Measurements from ENCODE around the gene SESTD1. TPM values are rescaled to one million over a fixed set of nuclear protein-coding genes. Genes with fewer than 3 reads are reported as not detected.

SESTD1 gene
- total and polyA plus RNA-seq, 2 of the 8 experiments (the other 6 are each of a cell fraction or from before 2014, with no cell fraction given) = 5.2 to 49.6 TPM

DNA sequence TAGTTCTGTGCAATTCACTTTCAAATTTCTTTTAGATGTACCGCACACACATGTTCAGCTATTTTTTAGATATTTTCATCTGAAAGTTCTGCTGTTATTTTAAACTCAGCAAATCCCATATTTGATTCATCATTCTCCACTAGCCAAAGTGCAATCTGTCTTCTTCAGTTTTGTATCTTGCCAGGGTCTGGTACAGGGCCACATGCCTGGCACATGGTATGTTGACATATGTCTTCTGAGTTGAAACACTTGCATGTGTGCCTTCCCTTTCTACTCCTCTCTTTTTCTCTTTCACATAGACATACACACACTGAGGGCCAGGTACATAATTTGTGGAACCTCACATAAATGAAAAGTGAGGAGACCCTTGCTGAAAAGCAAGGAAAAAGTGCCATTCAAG lies 25.7 kb upstream of the SESTD1 start:
- Histone ChIP-seq H2AK5ac (ENCODE audit: low read depth, low read length) (no peak overlapping the region), H3K18ac (ENCODE audit: extremely low read depth, low read length) (no peak overlapping the region), H2BK120ac (replicated peaks; ENCODE audit: low read depth, low read length) (no peak overlapping the region), H3K23me2 (ENCODE audit: low read depth, low read length) (no peaks in the 10 kb centered on the region), H2BK15ac (ENCODE audit: low read length) (no peak overlapping the region), H2BK5ac (ENCODE audit: low read depth, low read length) (no peak overlapping the region), H2BK12ac (ENCODE audit: low read depth, low read length) (no peak overlapping the region), H4K91ac (replicated peaks; ENCODE audit: insufficient read length, low read length) (no peak overlapping the region), H2BK20ac (ENCODE audit: low read length) (no peak overlapping the region), H3K27ac (ENCODE audit: low read depth, low read length) (no peak overlapping the region), H3K4me3 (ENCODE audit: extremely low read depth in 1 of 4, insufficient read depth in 2 of 4, low read depth in 3 of 4, low read length in 4 of 4) (no peak overlapping the region), H3K36me3 (ENCODE audit: control insufficient read depth in 2 of 4, insufficient read depth in 4 of 4, low read length in 3 of 4) (no peaks in the 10 kb centered on the region), H4K20me1 (replicated peaks in 1 of 2; ENCODE audit: control insufficient read depth in 1 of 2, insufficient read depth in 2 of 2, low read length in 2 of 2) (no peaks in the 10 kb centered on the region), H3K4ac (replicated peaks; ENCODE audit: insufficient read length, low read depth, low read length) (no peak overlapping the region), H3K79me2 (ENCODE audit: control insufficient read depth in 1 of 2, insufficient read depth in 2 of 2, low read length in 2 of 2) (no peaks in the 10 kb centered on the region), H3K23ac (ENCODE audit: insufficient read length) (no peak overlapping the region), H4K8ac (ENCODE audit: extremely low read depth, insufficient read depth, low read length) (no peak overlapping the region), H3K4me1 (replicated peaks in 1 of 4; ENCODE audit: control insufficient read depth in 3 of 4, insufficient read depth in 4 of 4, low read length in 3 of 4) (no peaks in the 10 kb centered on the region), H3K4me2 (ENCODE audit: insufficient read depth in 1 of 2, low read depth in 2 of 2, low read length in 2 of 2) (no peak overlapping the region), H3K27me3 (replicated peaks in 1 of 4; ENCODE audit: control insufficient read depth in 3 of 4, extremely low read depth in 1 of 4, insufficient read depth in 3 of 4, low read length in 3 of 4) (no peaks in the 10 kb centered on the region), H3K79me1 (ENCODE audit: low read depth, low read length) (no peaks in the 10 kb centered on the region), H2AFZ (ENCODE audit: low read length) (no peak overlapping the region), H3K56ac (replicated peaks; ENCODE audit: insufficient read length, low read depth, low read length) (no peak overlapping the region), H3K14ac (ENCODE audit: insufficient read length) (no peak overlapping the region), H3K9me3 (ENCODE audit: insufficient read depth in 2 of 2, low read depth in 1 of 2, low read length in 1 of 2) (no peaks in the 10 kb centered on the region), H4K5ac (ENCODE audit: insufficient read length, low read depth, low read length) (no peak overlapping the region), H3K9ac (replicated peaks in 1 of 4; ENCODE audit: extremely low read depth in 1 of 4, low read depth in 3 of 4, low read length in 3 of 4) (no peak overlapping the region)
- FAIRE-seq = no peak
- ChIA-PET CTCF (ENCODE audit: partially characterized antibody) (no interaction called here), POLR2A (ENCODE audit: partially characterized antibody) (no interaction called here)
- no peak for DNase-seq (ENCODE audit: low read depth in 1 of 2, low spot score in 2 of 2)
- WGBS, 2 experiments (ENCODE audit: extremely low coverage in 1 of 2, insufficient coverage in 1 of 2, insufficient read length in 1 of 2, insufficient replicate concordance in 2 of 2, low coverage in 1 of 2, low lambda C conversion rate in 2 of 2, missing lambda C conversion rate in 1 of 2) = 91% methylated on average over 1 of the region's 1 CpG; no CpG with 5 or more reads in 1 of the 2 experiments
- TF ChIP-seq JUND (IDR thresholded peaks at IDR 0.05; ENCODE audit: low read length) = no peak
- TF ChIP-seq CBX8 (IDR thresholded peaks at IDR 0.05; ENCODE audit: borderline replicate concordance, low read depth, low read length) = no peak
- TF ChIP-seq SP1 (IDR thresholded peaks at IDR 0.05; ENCODE audit: low read depth, low read length) = no peak
- no peak for TF ChIP-seq SUZ12 (IDR thresholded peaks at IDR 0.05; ENCODE audit: low read length)
- no peak for TF ChIP-seq TAF7 (optimal IDR thresholded peaks at IDR 0.05; ENCODE audit: borderline replicate concordance, low read depth, low read length)
- no peak for TF ChIP-seq TCF12 (IDR thresholded peaks at IDR 0.05; ENCODE audit: low read depth, low read length)
- no peak for TF ChIP-seq GABPA (IDR thresholded peaks at IDR 0.05; ENCODE audit: borderline replicate concordance, insufficient read depth, low read length)
- no peak for TF ChIP-seq BRCA1 (IDR thresholded peaks at IDR 0.05; ENCODE audit: low read depth, low read length)
- TF ChIP-seq KDM4A (IDR thresholded peaks at IDR 0.05; ENCODE audit: low read depth, low read length, severe bottlenecking) = no peak
- TF ChIP-seq RXRA (IDR thresholded peaks at IDR 0.05; ENCODE audit: insufficient read depth, low read depth, low read length) = no peak
- no peak for TF ChIP-seq SIX5 (IDR thresholded peaks at IDR 0.05; ENCODE audit: low read depth, low read length)
- TF ChIP-seq SRF (IDR thresholded peaks at IDR 0.05; ENCODE audit: low read depth, low read length) = no peak
